GM23248 (cell line): Measurements from ENCODE around the gene ITPKB.

ENCODE experiments used
- EZH2 ChIP-seq: fragments of 200-600 bp; sonication (generic); IDR thresholded peaks from 2 replicates; pipeline ENCODE4 v1.6.1; 2018; ENCODE audit warnings: antibody characterized with exemption, mild to moderate bottlenecking; ENCODE audit not compliant: insufficient read depth, poor library complexity, severe bottlenecking
- EZH2phosphoT487 ChIP-seq: fragments of 200-600 bp; sonication (generic); IDR thresholded peaks from 2 replicates; pipeline ENCODE4 v1.6.1; 2018; ENCODE audit warnings: antibody characterized with exemption, moderate library complexity, mild to moderate bottlenecking, low read depth; ENCODE audit not compliant: insufficient read depth

DNA sequence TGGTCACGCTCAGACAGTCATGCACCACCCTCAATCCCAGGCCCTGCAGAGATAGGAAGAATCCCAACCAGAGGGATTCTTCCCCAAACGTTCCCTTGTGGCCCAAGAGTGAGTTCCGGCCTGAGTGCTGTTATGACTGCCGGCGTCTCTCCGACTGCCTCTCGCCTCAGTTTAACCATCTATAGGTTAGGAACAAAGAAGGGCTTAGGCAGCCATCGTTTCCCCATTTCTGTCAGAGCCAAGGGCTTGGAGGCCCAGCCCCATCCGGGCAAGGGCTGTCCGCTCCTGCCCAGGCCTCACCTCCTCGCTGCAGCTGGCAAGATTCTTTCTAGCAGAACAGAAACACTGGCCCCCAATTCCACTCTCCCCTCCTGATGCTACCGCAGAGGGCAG is 131.8 kb downstream of the ITPKB start:
- TF ChIP-seq EZH2 (no peak), EZH2phosphoT487 (no peak)
